Activated B cell treated with CpG ODN at 0.5 μM for 24 hours (primary cell): ENCODE measurements around the gene C6orf52. TPM values are rescaled to one million over a fixed set of nuclear protein-coding genes. Genes with fewer than 3 reads are reported as not detected.
"Not testable (repeated sequence)": the region's sequence is repeated elsewhere in the genome, so short reads cannot be mapped to it uniquely, and the experiment has no call there.

ENCODE experiments used
- ATAC-seq: fragments of 200-7000 bp; cut with Tn5 transposase; one replicate; pipeline ENCODE4 v1.10.0; 2021; ENCODE audit warnings: low read depth, mild to moderate bottlenecking, moderate library complexity
- CTCF ChIA-PET: fragments of 350-600 bp; sonication (Branson Sonifier 250); formaldehyde crosslinking; loops from one replicate; lab custom pipeline; 2021; ENCODE audit warnings: antibody characterized with exemption; lab: Charles Lee
- POLR2A ChIA-PET: fragments of 350-600 bp; sonication (Branson Sonifier 250); formaldehyde crosslinking; loops from one replicate; lab custom pipeline; 2021; ENCODE audit warnings: antibody characterized with exemption; lab: Charles Lee
- DNase-seq: peaks from one replicate; pipeline ENCODE4 v3.0.0; 2022
- H3K27ac Mint-ChIP-seq: one replicate; pipeline ENCODE4 v1.8.0; 2020; ENCODE audit warnings: mixed read lengths
- H3K27me3 Mint-ChIP-seq: one replicate; pipeline ENCODE4 v1.8.0; 2021; ENCODE audit warnings: mixed read lengths
- H3K36me3 Mint-ChIP-seq: one replicate; pipeline ENCODE4 v1.8.0; 2021; ENCODE audit warnings: low read depth, mixed read lengths
- H3K4me1 Mint-ChIP-seq: one replicate; pipeline ENCODE4 v1.8.0; 2021; ENCODE audit warnings: mixed read lengths
- H3K4me3 Mint-ChIP-seq: one replicate; pipeline ENCODE4 v1.8.0; 2020; ENCODE audit warnings: mild to moderate bottlenecking, mixed read lengths
- H3K9me3 Mint-ChIP-seq: one replicate; pipeline ENCODE4 v1.8.0; 2020; ENCODE audit warnings: mixed read lengths
- intact Hi-C: fragments of 100-400 bp; cut with micrococcal nuclease; formaldehyde crosslinking; loops from one replicate; pipeline ENCODE4 v1.15.1; 2024
- total RNA-seq: library from RNA; stranded (reverse); gene quantifications from 2 replicates; pipeline ENCODE4 v1.2.3, GENCODE V29; 2022
- TF ChIP-seq, protein P1 (sequence below): fragments of 200-600 bp; IDR thresholded peaks from one replicate; pipeline ENCODE4 v1.8.0; 2022; ENCODE audit warnings: antibody characterized with exemption, mild to moderate bottlenecking

The C6orf52 gene
- total RNA-seq, 1 donor from 2014 or later: 1.0 TPM

DNA sequence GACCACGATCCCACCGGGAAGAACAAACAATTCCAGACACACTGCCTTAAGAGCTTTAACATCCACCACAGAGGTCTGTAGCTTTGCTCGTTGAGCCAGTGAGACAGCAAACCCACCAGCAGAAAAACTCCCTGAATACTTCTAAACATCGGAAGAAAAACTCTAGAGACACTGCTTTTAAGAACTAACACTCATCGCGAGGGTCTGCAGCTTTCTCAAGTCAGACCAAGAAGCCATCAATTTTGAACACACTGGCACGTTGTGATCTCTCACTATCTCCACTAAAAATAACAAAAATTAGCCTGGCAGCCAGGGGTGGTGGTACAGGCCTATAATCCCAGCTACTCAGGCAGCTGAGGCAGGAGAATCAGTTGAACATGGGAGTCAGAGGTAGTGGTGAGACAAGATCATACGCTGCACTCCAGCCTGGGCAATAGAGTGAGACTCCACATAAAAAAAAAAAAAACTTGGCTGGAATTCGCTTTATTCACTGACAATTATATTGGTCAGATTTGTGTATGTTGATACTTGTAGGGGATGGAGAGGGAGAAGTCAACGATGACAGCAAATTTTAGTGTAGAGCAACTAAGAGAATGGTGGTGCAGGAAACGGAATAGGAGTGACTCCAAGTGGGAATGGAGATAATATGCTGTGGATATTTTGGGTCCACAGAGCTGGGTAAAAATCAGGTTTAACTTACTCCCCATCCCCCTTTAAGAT lies 27.6 kb upstream of the C6orf52 start:
- TF ChIP-seq, protein P1, sequence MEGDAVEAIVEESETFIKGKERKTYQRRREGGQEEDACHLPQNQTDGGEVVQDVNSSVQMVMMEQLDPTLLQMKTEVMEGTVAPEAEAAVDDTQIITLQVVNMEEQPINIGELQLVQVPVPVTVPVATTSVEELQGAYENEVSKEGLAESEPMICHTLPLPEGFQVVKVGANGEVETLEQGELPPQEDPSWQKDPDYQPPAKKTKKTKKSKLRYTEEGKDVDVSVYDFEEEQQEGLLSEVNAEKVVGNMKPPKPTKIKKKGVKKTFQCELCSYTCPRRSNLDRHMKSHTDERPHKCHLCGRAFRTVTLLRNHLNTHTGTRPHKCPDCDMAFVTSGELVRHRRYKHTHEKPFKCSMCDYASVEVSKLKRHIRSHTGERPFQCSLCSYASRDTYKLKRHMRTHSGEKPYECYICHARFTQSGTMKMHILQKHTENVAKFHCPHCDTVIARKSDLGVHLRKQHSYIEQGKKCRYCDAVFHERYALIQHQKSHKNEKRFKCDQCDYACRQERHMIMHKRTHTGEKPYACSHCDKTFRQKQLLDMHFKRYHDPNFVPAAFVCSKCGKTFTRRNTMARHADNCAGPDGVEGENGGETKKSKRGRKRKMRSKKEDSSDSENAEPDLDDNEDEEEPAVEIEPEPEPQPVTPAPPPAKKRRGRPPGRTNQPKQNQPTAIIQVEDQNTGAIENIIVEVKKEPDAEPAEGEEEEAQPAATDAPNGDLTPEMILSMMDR: no peak
- Mint-ChIP-seq H3K9me3 (peaks cover 4% of the 10 kb centered on the region), H3K4me1 (peaks cover 36% of the 10 kb centered on the region), H3K27me3 (no peaks in the 10 kb centered on the region), H3K4me3 (peak overlapping the region; percentile 93), H3K27ac (peak overlapping the region; percentile 89), H3K36me3 (peaks cover 15% of the 10 kb centered on the region)
- POLR2A ChIA-PET: interaction anchor here (0.6 to 6.4 kb wide), 7 partner anchors 12 to 118 kb away, joined by 3 to 75 read pairs (median 7); partner anchors contain the start of genes C6orf52, PAK1IP1 and TMEM14B
- CTCF ChIA-PET: no interaction called here
- ATAC-seq (no peak), DNase-seq (no peak)
- intact Hi-C loops: loop anchor here (2.0 kb wide), 1 partner anchor 117 kb away; the partner anchor contains the start of gene MAK

DNA sequence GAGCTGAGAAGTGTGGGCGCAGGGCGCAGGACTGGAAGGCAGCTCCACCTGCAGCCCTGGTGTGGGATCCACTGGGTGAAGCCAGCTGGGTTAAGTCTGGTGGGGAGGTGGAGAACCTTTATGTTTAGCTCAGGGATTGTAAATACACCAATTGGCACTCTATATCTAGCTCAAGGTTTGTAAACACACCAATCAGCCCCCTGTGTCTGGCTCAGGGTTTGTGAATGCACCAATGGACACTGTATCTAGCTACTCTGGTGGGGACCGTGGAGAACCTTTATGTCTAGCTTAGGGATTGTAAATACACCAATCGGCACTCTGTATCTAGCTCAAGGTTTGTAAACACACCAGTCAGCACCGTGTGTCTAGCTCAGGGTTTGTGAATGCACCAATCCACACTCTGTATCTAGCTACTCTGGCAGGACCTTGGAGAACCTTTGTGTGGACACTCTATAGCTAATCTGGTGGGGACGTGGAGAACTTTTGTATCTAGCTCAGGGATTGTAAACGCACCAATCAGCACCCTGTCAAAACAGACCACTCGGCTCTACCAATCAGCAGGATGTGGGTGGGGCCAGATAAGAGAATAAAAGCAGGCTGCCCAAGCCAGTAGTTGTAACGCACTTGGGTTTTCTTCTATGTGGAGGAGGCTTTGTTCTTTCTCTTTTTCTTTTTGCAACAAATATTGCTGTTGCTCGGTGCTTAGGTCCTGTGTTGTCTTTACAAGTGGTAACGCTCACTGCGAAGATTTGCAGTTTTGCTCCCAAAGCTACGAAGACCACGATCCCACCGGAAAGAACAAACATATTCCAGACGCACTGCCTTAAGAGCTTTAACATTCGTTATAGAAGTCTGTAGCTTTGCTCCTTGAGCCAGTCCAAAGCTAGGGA lies 26.8 kb upstream of the C6orf52 start:
- intact Hi-C loops, H3K9me3 Mint-ChIP-seq, DNase-seq, ATAC-seq, H3K27me3 Mint-ChIP-seq: not testable (repeated sequence)
- Mint-ChIP-seq H3K27ac (peak overlapping the region; percentile 89), H3K36me3 (peaks cover 12% of the 10 kb centered on the region), H3K4me1 (peaks cover 34% of the 10 kb centered on the region), H3K4me3 (peak overlapping the region; percentile 75)
- CTCF ChIA-PET: interaction anchor here (1.1 kb wide), 1 partner anchor 39 kb away, joined by 3 read pairs; no protein-coding TSS in a partner anchor
- POLR2A ChIA-PET: interaction anchor here (0.9 to 6.4 kb wide), 7 partner anchors 10 to 192 kb away, joined by 3 to 75 read pairs (median 7); partner anchors contain the start of genes C6orf52, PAK1IP1 and TMEM14B

DNA sequence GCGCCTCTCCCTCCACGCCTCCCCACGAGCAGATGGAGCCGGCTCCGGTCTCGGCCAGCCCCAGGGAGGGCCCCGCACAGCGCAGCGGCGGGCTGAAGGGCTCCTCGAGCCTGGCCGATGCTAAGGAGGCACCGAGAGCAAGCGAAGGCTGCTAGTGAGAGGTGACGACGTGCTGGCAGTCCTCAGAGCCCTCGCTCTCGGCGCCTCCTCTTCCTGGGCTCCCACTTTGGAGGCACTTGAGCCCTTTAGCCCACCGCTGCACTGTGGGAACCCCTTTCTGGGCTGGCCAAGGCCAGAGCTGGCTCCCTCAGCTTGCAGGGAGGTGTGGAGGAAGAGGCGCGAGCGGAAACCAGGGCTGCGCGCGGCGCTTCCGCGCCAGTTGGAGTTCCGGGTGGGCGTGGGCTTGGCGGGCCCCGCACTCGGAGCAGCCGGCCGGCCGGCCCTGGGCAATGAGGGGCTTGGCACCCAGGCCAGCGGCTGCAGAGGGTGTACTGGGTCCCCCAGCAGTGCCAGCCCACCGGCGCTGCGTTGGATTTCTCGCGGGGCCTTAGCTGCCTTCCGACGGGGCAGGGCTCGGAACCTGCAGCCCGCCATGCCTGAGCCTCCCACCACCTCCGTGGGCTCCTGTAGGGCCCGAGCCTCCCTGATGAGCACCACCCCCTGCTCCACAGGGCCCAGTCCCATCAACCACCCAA lies 26.0 kb upstream of the C6orf52 start:
- DNase-seq: peak; percentile 45
- H3K27ac Mint-ChIP-seq: peak overlapping the region; percentile 89
- H3K4me3 Mint-ChIP-seq: peak overlapping the region; percentile 75
- H3K9me3 Mint-ChIP-seq: peaks cover 4% of the 10 kb centered on the region
- CTCF ChIA-PET: interaction anchor here (1.1 kb wide), 1 partner anchor 39 kb away, joined by 3 read pairs; no protein-coding TSS in a partner anchor
- ATAC-seq: peak; percentile 35
- POLR2A ChIA-PET: interaction anchor here (0.9 to 6.4 kb wide), 6 partner anchors 10 to 191 kb away, joined by 3 to 75 read pairs (median 8); partner anchors contain the start of genes C6orf52, PAK1IP1 and TMEM14B
- TF ChIP-seq, protein P1: no peak
- no peaks in the 10 kb centered on the region for H3K27me3 Mint-ChIP-seq
- intact Hi-C loops: no loop called here
- H3K36me3 Mint-ChIP-seq: peaks cover 8% of the 10 kb centered on the region
- peaks cover 34% of the 10 kb centered on the region for H3K4me1 Mint-ChIP-seq

DNA sequence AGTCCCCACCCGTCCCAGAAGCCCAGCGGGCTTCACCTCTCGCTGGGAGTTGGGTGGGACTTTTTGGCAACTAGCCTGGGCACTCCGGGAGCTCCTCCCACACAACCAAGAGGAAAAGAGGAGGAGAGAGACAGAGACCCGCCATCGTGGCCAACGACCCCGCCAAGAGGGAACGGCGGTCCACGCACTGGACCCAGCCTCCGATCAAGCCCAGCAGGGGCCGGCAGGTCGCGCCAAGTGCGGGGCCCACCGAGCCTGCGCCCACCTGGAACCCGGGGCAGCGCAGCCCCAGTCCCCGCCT lies 25.5 kb upstream of the C6orf52 start:
- no peak overlapping the region for H3K27ac Mint-ChIP-seq
- no peaks in the 10 kb centered on the region for H3K27me3 Mint-ChIP-seq
- ATAC-seq (no peak), DNase-seq (no peak)
- POLR2A ChIA-PET: interaction anchor here (1.4 to 6.4 kb wide), 5 partner anchors 9 to 191 kb away, joined by 7 to 75 read pairs (median 8); partner anchors contain the start of genes C6orf52, PAK1IP1 and TMEM14B
- H3K9me3 Mint-ChIP-seq: peaks cover 4% of the 10 kb centered on the region
- H3K4me3 Mint-ChIP-seq: peak overlapping the region; percentile 75
- CTCF ChIA-PET: no interaction called here
- peaks cover 5% of the 10 kb centered on the region for H3K36me3 Mint-ChIP-seq
- peaks cover 32% of the 10 kb centered on the region for H3K4me1 Mint-ChIP-seq
- intact Hi-C loops: no loop called here
- TF ChIP-seq, protein P1: no peak
